ENCODE results near the gene WDR1.

DNA sequence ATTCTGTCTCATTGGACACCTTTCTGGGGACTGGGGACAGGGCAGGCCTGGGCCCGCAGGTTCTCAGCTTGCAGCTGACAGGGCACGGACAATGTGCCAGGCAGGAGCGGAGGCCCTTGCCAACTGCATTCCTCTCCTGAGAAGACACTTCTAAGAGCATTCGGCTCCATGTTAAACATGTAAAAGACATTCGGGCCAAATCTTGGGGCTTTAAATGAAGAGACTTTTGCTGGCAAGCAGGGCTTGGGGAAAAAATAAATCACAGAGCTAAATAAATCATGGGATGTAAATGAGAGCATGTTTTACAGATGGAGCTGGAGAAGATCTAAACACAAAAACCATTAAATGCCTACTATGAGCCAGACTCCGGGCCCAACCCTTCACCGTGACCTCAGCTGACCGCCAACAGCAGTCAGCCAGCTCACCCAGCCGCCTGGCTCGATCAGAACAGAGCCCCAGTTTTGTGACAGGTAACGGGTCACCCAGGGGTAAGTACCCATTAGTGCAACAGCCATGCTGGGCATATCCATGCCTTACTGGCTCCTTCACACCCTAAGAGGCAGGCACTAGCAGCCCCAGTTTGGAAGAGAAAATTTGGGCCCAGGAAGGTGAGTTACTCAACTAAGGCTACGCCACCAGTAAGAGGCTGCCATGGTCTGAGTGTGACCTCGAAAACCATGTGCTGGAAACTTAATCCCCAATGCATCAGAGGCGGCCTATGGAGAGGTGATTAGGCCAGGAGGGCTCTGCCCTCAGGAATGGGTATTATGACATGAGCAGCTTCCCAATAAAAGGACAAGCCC lies 14.7 kb downstream of the WDR1 start:
- no peak for TF ChIP-seq CBX2 (IDR thresholded peaks at IDR 0.05; ENCODE audit: borderline replicate concordance, low read depth)
- TF ChIP-seq, protein P1, sequence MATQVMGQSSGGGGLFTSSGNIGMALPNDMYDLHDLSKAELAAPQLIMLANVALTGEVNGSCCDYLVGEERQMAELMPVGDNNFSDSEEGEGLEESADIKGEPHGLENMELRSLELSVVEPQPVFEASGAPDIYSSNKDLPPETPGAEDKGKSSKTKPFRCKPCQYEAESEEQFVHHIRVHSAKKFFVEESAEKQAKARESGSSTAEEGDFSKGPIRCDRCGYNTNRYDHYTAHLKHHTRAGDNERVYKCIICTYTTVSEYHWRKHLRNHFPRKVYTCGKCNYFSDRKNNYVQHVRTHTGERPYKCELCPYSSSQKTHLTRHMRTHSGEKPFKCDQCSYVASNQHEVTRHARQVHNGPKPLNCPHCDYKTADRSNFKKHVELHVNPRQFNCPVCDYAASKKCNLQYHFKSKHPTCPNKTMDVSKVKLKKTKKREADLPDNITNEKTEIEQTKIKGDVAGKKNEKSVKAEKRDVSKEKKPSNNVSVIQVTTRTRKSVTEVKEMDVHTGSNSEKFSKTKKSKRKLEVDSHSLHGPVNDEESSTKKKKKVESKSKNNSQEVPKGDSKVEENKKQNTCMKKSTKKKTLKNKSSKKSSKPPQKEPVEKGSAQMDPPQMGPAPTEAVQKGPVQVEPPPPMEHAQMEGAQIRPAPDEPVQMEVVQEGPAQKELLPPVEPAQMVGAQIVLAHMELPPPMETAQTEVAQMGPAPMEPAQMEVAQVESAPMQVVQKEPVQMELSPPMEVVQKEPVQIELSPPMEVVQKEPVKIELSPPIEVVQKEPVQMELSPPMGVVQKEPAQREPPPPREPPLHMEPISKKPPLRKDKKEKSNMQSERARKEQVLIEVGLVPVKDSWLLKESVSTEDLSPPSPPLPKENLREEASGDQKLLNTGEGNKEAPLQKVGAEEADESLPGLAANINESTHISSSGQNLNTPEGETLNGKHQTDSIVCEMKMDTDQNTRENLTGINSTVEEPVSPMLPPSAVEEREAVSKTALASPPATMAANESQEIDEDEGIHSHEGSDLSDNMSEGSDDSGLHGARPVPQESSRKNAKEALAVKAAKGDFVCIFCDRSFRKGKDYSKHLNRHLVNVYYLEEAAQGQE (IDR thresholded peaks at IDR 0.05): no peak
- TF ChIP-seq, protein P2, sequence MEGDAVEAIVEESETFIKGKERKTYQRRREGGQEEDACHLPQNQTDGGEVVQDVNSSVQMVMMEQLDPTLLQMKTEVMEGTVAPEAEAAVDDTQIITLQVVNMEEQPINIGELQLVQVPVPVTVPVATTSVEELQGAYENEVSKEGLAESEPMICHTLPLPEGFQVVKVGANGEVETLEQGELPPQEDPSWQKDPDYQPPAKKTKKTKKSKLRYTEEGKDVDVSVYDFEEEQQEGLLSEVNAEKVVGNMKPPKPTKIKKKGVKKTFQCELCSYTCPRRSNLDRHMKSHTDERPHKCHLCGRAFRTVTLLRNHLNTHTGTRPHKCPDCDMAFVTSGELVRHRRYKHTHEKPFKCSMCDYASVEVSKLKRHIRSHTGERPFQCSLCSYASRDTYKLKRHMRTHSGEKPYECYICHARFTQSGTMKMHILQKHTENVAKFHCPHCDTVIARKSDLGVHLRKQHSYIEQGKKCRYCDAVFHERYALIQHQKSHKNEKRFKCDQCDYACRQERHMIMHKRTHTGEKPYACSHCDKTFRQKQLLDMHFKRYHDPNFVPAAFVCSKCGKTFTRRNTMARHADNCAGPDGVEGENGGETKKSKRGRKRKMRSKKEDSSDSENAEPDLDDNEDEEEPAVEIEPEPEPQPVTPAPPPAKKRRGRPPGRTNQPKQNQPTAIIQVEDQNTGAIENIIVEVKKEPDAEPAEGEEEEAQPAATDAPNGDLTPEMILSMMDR (IDR thresholded peaks at IDR 0.05): no peak
- no peak for TF ChIP-seq NPAS2 (CRISPR knock-in tag; IDR thresholded peaks at IDR 0.05; ENCODE audit: borderline replicate concordance)
- TF ChIP-seq ESRRA (IDR thresholded peaks at IDR 0.05; ENCODE audit: borderline replicate concordance, low read length): no peak
- TF ChIP-seq FOSL2 (IDR thresholded peaks at IDR 0.05): no peak
- TF ChIP-seq FOSL2 (CRISPR knock-in tag; IDR thresholded peaks at IDR 0.05): no peak
- TF ChIP-seq, protein P3, sequence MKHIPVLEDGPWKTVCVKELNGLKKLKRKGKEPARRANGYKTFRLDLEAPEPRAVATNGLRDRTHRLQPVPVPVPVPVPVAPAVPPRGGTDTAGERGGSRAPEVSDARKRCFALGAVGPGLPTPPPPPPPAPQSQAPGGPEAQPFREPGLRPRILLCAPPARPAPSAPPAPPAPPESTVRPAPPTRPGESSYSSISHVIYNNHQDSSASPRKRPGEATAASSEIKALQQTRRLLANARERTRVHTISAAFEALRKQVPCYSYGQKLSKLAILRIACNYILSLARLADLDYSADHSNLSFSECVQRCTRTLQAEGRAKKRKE (CRISPR knock-in tag; IDR thresholded peaks at IDR 0.05; ENCODE audit: low read depth): no peak
- no peak for TF ChIP-seq PHF8 (IDR thresholded peaks at IDR 0.05; ENCODE audit: borderline replicate concordance, low read depth)
- no peak for TF ChIP-seq EP300 (IDR thresholded peaks at IDR 0.05)
- TF ChIP-seq BHLHE40 (IDR thresholded peaks at IDR 0.05; ENCODE audit: low read depth, low read length): no peak
- no peak for TF ChIP-seq SMC3 (IDR thresholded peaks at IDR 0.05)
- TF ChIP-seq ZFP36 (IDR thresholded peaks at IDR 0.05; ENCODE audit: borderline replicate concordance, partially characterized antibody): no peak
